CD8-positive, alpha-beta memory T cell (primary cell): ENCODE data around the gene PPP2R2B. TPM values are rescaled to one million over a fixed set of nuclear protein-coding genes. Genes with fewer than 3 reads are reported as not detected.

Source experiments
- CTCF ChIA-PET: fragments of 350-600 bp; sonication (Branson Sonifier 250); formaldehyde crosslinking; loops from one replicate; lab custom pipeline; 2021; ENCODE audit warnings: antibody characterized with exemption; lab: Charles Lee
- POLR2A ChIA-PET: fragments of 350-600 bp; sonication (Branson Sonifier 250); formaldehyde crosslinking; loops from one replicate; lab custom pipeline; 2021; ENCODE audit warnings: antibody characterized with exemption; lab: Charles Lee
- DNase-seq, 5 donors: peaks; one replicate each; pipeline versions ENCODE4 v3.0.0 to v3.0.0-alpha.2; 2020 to 2022; ENCODE audit warnings: mixed read lengths in 1 of 5
- H3K27ac ChIP-seq: one replicate; pipeline ENCODE4 v1.7.0; 2013; ENCODE audit warnings: low read depth, mild to moderate bottlenecking, low read length, moderate library complexity
- H3K27me3 ChIP-seq: 2 replicates; pipeline ENCODE4 v1.7.0; 2013; ENCODE audit warnings: low read length, mild to moderate bottlenecking; ENCODE audit not compliant: insufficient read depth, poor library complexity, severe bottlenecking
- H3K36me3 ChIP-seq: 2 replicates; pipeline ENCODE4 v1.7.0; 2013; ENCODE audit warnings: mild to moderate bottlenecking, low read length, moderate library complexity; ENCODE audit not compliant: insufficient read depth
- H3K4me1 ChIP-seq: 2 replicates; pipeline ENCODE4 v1.7.0; 2013; ENCODE audit warnings: mild to moderate bottlenecking, low read length, moderate library complexity; ENCODE audit not compliant: insufficient read depth
- H3K4me3 ChIP-seq: 2 replicates; pipeline ENCODE4 v1.7.0; 2013; ENCODE audit warnings: mild to moderate bottlenecking, low read length
- H3K9me3 ChIP-seq: 2 replicates; pipeline ENCODE4 v1.7.0; 2013; ENCODE audit warnings: mild to moderate bottlenecking, low read length
- H3K27ac Mint-ChIP-seq, 8 donors: one replicate each; pipeline ENCODE4 v1.8.0; 2020 to 2021; ENCODE audit warnings: mixed read lengths in 8 of 8, mild to moderate bottlenecking in 6 of 8, inconsistent platforms in 3 of 8, moderate library complexity in 3 of 8
- H3K27me3 Mint-ChIP-seq, 2 donors: one replicate each; pipeline ENCODE4 v1.8.0; 2020 to 2021; ENCODE audit warnings: mixed read lengths in 2 of 2, mild to moderate bottlenecking in 1 of 2, moderate library complexity in 1 of 2
- H3K36me3 Mint-ChIP-seq, 3 donors: one replicate each; pipeline ENCODE4 v1.8.0; 2020 to 2021; ENCODE audit warnings: mixed read lengths in 3 of 3, inconsistent platforms in 1 of 3, mild to moderate bottlenecking in 1 of 3
- H3K4me1 Mint-ChIP-seq, 3 donors: one replicate each; pipeline ENCODE4 v1.8.0; 2020 to 2021; ENCODE audit warnings: mixed read lengths in 3 of 3, inconsistent platforms in 1 of 3, mild to moderate bottlenecking in 1 of 3
- H3K4me3 Mint-ChIP-seq, 7 donors: one replicate each; pipeline ENCODE4 v1.8.0; 2020 to 2021; ENCODE audit warnings: mixed read lengths in 7 of 7, mild to moderate bottlenecking in 6 of 7, moderate library complexity in 4 of 7, inconsistent platforms in 2 of 7
- H3K9me3 Mint-ChIP-seq, 5 donors: one replicate each; pipeline ENCODE4 v1.8.0; 2020 to 2022; ENCODE audit warnings: mixed read lengths in 5 of 5, mild to moderate bottlenecking in 3 of 5, moderate library complexity in 2 of 5, inconsistent platforms in 1 of 5
- polyA plus RNA-seq: library from polyadenylated mRNA; unstranded; fragments of 300-500 nt; fragmentation: Illumina TruSeq; gene quantifications from one replicate; pipeline ENCODE4 v1.2.3, GENCODE V29; 2021
- total RNA-seq, 2 experiments: library from RNA; stranded (reverse); gene quantifications; one replicate each; pipeline ENCODE4 v1.2.3, GENCODE V29; 2021

Gene PPP2R2B
- total and polyA plus RNA-seq, 3 experiments from 2014 or later, result 2.3 to 29.7 (median 4.2) TPM

GRCh38 chr5:146635443-146635842 is 243.1 kb downstream of the PPP2R2B start:
- Mint-ChIP-seq H3K36me3 (peaks cover 22 to 66% (median 37%) of the 10 kb centered on the region in 3 donors), H3K4me1 (no peaks in the 10 kb centered on the region), H3K9me3 (no peaks in the 10 kb centered on the region), H3K27me3 (no peaks in the 10 kb centered on the region), H3K4me3 (no peak overlapping the region), H3K27ac (no peak overlapping the region)
- ChIA-PET POLR2A (no interaction called here), CTCF (no interaction called here)
- Histone ChIP-seq H3K36me3 (no peaks in the 10 kb centered on the region), H3K9me3 (no peaks in the 10 kb centered on the region), H3K4me3 (no peak overlapping the region), H3K27me3 (no peaks in the 10 kb centered on the region), H3K27ac (no peak overlapping the region), H3K4me1 (no peaks in the 10 kb centered on the region)
- DNase-seq, result no peak

DNA sequence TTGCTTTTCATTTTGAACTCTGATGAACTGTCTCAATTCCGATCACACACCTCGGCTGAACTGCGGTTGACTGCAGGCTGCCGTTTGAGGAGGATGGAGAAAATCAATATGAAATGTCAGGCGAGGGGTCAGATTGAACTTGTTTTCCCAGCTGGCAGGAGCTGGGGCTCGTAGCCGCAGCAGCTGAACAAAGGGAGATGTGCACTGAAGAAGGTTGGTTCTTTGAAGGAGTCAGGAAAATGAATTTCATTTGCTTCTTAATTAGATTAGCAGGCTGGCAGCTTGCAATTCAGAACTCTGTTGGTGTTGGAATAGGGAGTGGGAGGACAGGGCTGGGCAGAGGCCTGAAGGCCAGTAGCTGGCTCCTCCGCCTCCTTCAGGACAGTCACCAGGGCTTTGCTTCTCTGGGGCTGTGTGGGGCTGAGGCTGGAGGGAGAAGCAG is 245.2 kb downstream of the PPP2R2B start:
- ChIA-PET CTCF (no interaction called here), POLR2A (no interaction called here)
- H3K27me3 Mint-ChIP-seq, result no peaks in the 10 kb centered on the region
- Histone ChIP-seq H3K4me3 (no peak overlapping the region), H3K36me3 (no peaks in the 10 kb centered on the region), H3K9me3 (no peaks in the 10 kb centered on the region), H3K27me3 (no peaks in the 10 kb centered on the region), H3K27ac (no peak overlapping the region), H3K4me1 (no peaks in the 10 kb centered on the region)
- H3K27ac Mint-ChIP-seq, result no peak overlapping the region
- peaks cover 24 to 66% (median 48%) of the 10 kb centered on the region in 3 donors for H3K36me3 Mint-ChIP-seq
- no peaks in the 10 kb centered on the region for H3K4me1 Mint-ChIP-seq
- H3K9me3 Mint-ChIP-seq, result no peaks in the 10 kb centered on the region
- DNase-seq, result no peak
- H3K4me3 Mint-ChIP-seq, result no peak overlapping the region

DNA sequence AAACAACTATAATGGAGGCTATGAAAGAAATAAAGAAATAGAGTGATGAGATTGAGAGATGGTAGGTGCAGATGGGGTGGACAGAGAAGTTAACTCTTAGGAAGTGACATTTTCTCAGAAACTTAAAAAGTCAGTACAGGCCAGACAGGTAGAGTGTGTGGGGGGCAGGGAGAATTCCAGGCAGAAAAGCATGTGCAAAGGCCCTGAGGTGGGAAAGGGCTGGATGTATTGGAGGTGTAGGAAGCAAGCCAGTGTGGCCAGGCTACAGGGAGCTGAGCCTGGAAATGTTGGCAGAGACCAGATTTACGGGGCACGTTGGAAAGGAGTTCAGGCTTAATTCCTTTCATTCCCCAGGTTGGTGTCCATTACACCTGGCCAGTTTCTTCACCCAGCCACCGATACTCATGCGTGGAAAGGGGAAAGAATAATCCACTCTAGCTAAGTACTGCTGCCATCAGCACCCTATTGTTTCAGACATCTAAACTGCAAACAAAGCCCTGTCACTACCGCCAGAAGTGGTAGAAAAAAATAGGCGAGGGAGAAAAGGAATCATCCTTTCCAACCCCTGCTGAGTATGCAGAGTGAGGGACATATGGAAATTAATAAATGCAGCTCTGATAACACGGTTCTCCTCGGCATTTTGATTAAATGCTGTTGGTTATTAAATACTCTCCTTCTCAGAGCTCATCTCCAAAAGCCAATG is 245.8 kb downstream of the PPP2R2B start:
- ChIA-PET POLR2A (no interaction called here), CTCF (no interaction called here)
- H3K4me1 ChIP-seq, result no peaks in the 10 kb centered on the region
- Mint-ChIP-seq H3K36me3 (peaks cover 20 to 62% (median 44%) of the 10 kb centered on the region in 3 donors), H3K4me1 (no peaks in the 10 kb centered on the region), H3K27ac (no peak overlapping the region), H3K4me3 (no peak overlapping the region), H3K9me3 (no peaks in the 10 kb centered on the region), H3K27me3 (no peaks in the 10 kb centered on the region)
- no peaks in the 10 kb centered on the region for H3K9me3 ChIP-seq
- H3K36me3 ChIP-seq, result no peaks in the 10 kb centered on the region
- no peak overlapping the region for H3K4me3 ChIP-seq
- no peaks in the 10 kb centered on the region for H3K27me3 ChIP-seq
- no peak overlapping the region for H3K27ac ChIP-seq
- no peak for DNase-seq

DNA sequence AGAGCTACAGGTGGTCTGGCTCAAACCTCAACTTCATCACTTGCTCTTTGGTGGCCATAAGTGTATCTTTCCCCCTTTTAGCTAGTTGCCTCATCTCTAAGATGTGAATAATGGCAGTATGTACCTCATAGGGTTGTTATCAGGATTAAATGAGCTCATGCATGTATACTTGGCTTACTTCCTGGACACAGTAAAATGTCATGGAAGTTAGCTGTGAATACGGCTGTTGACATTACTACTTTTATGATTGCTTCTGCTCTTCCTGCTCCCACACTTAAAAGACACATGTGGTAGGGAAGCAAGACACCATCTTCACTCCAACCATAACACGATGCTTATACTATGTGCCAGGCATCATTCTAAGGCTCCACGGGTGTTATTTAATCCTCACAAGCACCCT is 248.1 kb downstream of the PPP2R2B start:
- H3K27me3 ChIP-seq, result no peaks in the 10 kb centered on the region
- no peaks in the 10 kb centered on the region for H3K9me3 ChIP-seq
- DNase-seq, result no peak
- Mint-ChIP-seq H3K27me3 (no peaks in the 10 kb centered on the region), H3K27ac (peak overlapping the region in 2 of 8 donors; percentile 25 to 72), H3K4me3 (no peak overlapping the region), H3K9me3 (no peaks in the 10 kb centered on the region), H3K4me1 (no peaks in the 10 kb centered on the region), H3K36me3 (peaks cover 14 to 55% (median 34%) of the 10 kb centered on the region in 3 donors)
- no peak overlapping the region for H3K27ac ChIP-seq
- H3K4me3 ChIP-seq, result no peak overlapping the region
- ChIA-PET CTCF (no interaction called here), POLR2A (no interaction called here)
- H3K36me3 ChIP-seq, result no peaks in the 10 kb centered on the region
- no peaks in the 10 kb centered on the region for H3K4me1 ChIP-seq

DNA sequence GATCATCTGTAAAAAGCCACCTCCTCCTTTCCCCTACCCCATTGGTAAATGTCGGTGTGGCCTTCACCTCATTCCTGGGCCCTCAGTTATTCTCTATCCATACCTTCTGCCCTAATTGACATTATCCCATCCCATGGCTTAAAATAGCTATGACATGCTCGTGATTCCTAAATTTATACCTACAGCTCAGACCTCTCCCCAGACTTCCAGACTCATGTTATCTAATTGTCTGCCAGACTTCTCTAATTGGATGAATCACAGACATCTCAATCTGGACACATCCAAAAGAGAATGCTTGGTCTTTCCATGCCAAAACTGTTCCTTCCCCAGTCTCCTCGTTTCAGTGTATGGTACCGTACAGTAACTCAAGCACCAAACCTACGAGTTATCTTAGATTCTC is 249.6 kb downstream of the PPP2R2B start:
- no peaks in the 10 kb centered on the region for H3K9me3 Mint-ChIP-seq
- no peak overlapping the region for H3K27ac ChIP-seq
- H3K9me3 ChIP-seq, result no peaks in the 10 kb centered on the region
- H3K4me1 ChIP-seq, result no peaks in the 10 kb centered on the region
- no peak overlapping the region for H3K4me3 ChIP-seq
- CTCF ChIA-PET, result no interaction called here
- no peak overlapping the region for H3K4me3 Mint-ChIP-seq
- H3K36me3 Mint-ChIP-seq, result peaks cover 13 to 48% (median 30%) of the 10 kb centered on the region in 3 donors
- no peak for DNase-seq
- POLR2A ChIA-PET, result no interaction called here
- no peaks in the 10 kb centered on the region for H3K27me3 ChIP-seq
- H3K36me3 ChIP-seq, result no peaks in the 10 kb centered on the region
- H3K27ac Mint-ChIP-seq, result no peak overlapping the region
- no peaks in the 10 kb centered on the region for H3K27me3 Mint-ChIP-seq
- no peaks in the 10 kb centered on the region for H3K4me1 Mint-ChIP-seq

DNA sequence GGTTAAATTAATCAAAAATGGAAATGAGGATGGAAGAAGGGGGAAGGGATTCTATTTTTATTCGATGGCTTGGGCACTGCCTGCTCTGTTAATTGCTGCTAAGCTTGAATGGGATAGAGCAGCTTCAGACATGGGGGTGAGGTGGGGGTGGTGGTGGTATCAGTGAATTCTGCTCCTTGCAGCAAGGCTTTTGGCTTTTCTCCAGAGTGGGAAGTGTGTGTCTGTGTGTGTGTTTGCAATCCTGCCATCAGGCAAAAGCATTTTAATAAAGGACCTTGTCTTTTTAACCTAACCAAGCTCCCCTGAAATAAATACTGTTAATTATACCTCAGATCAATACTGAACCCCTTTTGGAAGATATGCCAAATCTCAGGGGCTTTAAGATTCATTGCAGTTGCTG is 251.6 kb downstream of the PPP2R2B start:
- H3K4me1 ChIP-seq, result no peaks in the 10 kb centered on the region
- no peaks in the 10 kb centered on the region for H3K27me3 ChIP-seq
- H3K4me3 ChIP-seq, result no peak overlapping the region
- H3K9me3 ChIP-seq, result no peaks in the 10 kb centered on the region
- Mint-ChIP-seq H3K27ac (no peak overlapping the region), H3K9me3 (no peaks in the 10 kb centered on the region), H3K36me3 (peaks cover 14 to 41% (median 17%) of the 10 kb centered on the region in 3 donors), H3K27me3 (no peaks in the 10 kb centered on the region), H3K4me3 (no peak overlapping the region), H3K4me1 (no peaks in the 10 kb centered on the region)
- H3K27ac ChIP-seq, result no peak overlapping the region
- ChIA-PET CTCF (no interaction called here), POLR2A (no interaction called here)
- H3K36me3 ChIP-seq, result no peaks in the 10 kb centered on the region
- DNase-seq, result no peak

DNA sequence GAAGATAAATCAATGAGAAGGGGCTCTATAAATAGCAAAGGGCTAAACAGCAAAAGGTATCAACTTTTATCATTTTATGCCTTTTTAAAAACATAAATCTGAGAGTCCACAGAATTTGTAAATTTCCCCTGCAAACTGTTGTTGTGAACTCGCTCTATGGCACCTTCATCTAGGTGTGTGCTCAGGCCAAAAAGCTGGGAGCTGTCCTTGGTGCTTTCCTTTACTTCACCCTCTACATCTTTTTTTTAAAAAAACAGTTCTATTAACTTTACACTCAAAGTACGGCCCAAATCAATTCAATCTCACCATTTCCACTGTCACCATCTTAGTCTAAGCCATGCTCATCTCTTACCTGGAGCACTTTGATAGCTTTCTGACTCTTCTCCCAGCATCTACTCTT is 254.4 kb downstream of the PPP2R2B start:
- no peak for DNase-seq
- Histone ChIP-seq H3K4me3 (no peak overlapping the region), H3K36me3 (no peaks in the 10 kb centered on the region), H3K27me3 (no peaks in the 10 kb centered on the region), H3K4me1 (no peaks in the 10 kb centered on the region), H3K27ac (no peak overlapping the region), H3K9me3 (no peaks in the 10 kb centered on the region)
- H3K27ac Mint-ChIP-seq, result no peak overlapping the region
- no peaks in the 10 kb centered on the region for H3K9me3 Mint-ChIP-seq
- ChIA-PET POLR2A (no interaction called here), CTCF (no interaction called here)
- no peaks in the 10 kb centered on the region for H3K27me3 Mint-ChIP-seq
- H3K36me3 Mint-ChIP-seq, result peaks cover 17 to 48% (median 29%) of the 10 kb centered on the region in 3 donors
- H3K4me3 Mint-ChIP-seq, result no peak overlapping the region
- H3K4me1 Mint-ChIP-seq, result no peaks in the 10 kb centered on the region

GRCh38 chr5:146623666-146624065 is 254.9 kb downstream of the PPP2R2B start:
- Mint-ChIP-seq H3K27me3 (no peaks in the 10 kb centered on the region), H3K9me3 (peaks cover 0 to 2% (median 0%) of the 10 kb centered on the region in 5 donors), H3K36me3 (peaks cover 14 to 48% (median 28%) of the 10 kb centered on the region in 3 donors), H3K27ac (peak overlapping the region in 1 of 8 donors; percentile 31), H3K4me3 (no peak overlapping the region), H3K4me1 (no peaks in the 10 kb centered on the region)
- no peaks in the 10 kb centered on the region for H3K36me3 ChIP-seq
- ChIA-PET POLR2A (no interaction called here), CTCF (no interaction called here)
- H3K4me1 ChIP-seq, result no peaks in the 10 kb centered on the region
- no peaks in the 10 kb centered on the region for H3K9me3 ChIP-seq
- H3K27me3 ChIP-seq, result no peaks in the 10 kb centered on the region
- no peak overlapping the region for H3K4me3 ChIP-seq
- no peak overlapping the region for H3K27ac ChIP-seq
- DNase-seq, result no peak
